NCI-H526 treated with DMSO at 0.1 percent for 48 hours (cell line): ENCODE results near the gene GRAP2.
"Not testable (repeated sequence)": the region's sequence is repeated elsewhere in the genome, so short reads cannot be mapped to it uniquely, and the experiment has no call there.

ENCODE experiments used
- DNase-seq: peaks from one replicate; lab custom pipeline; 2025; lab: John Stamatoyannopoulos, UW

The GRAP2 gene

DNA sequence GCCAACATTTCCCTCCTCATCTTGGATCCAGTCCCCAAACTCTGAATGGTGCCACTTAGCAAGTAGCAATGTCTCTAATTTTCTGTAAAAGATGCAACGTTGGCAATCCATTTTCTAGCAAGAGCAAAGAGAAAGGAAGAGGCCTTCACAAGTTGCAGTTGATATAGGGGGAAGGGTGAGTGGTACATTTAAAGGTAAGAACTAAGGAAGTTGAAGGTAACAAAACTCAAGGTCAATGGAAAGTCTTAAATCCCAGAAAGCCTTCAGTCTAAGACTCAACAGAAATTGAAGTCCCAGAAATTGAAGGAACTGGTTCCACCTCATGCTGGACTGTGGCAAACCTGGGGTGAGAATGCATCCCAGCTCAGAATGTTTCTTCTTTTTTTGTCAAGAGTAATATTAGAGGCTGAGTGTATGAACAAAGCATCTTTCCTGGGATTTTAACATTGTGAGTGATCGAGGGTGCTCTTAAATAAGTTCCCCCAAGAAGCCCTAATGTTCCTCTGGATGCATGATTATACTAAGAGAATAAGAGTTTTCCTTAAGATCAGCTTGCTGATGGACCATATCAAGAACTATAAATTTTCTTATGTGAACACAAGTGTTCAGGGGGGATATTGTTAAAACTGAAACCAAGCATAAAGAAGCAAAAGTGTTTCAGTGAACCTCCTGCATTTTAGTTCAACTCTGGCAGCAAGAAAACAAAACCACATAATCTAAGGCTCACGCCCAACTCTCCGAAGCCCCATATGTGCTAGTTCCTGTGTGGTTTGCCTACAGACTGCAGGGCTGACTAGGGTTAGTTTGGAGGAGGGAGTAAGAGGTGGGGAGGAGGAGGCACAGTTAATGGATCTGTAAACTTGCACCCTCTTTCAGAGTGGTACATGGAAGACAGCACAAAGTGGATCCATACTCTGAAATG lies at the start of gene GRAP2:
GRAP2 (plus strand) TSS at position 779 of the 922 bp plus-strand sequence. CDS start 46,023 bp downstream, outside the sequence.
- DNase-seq, result no peak

DNA sequence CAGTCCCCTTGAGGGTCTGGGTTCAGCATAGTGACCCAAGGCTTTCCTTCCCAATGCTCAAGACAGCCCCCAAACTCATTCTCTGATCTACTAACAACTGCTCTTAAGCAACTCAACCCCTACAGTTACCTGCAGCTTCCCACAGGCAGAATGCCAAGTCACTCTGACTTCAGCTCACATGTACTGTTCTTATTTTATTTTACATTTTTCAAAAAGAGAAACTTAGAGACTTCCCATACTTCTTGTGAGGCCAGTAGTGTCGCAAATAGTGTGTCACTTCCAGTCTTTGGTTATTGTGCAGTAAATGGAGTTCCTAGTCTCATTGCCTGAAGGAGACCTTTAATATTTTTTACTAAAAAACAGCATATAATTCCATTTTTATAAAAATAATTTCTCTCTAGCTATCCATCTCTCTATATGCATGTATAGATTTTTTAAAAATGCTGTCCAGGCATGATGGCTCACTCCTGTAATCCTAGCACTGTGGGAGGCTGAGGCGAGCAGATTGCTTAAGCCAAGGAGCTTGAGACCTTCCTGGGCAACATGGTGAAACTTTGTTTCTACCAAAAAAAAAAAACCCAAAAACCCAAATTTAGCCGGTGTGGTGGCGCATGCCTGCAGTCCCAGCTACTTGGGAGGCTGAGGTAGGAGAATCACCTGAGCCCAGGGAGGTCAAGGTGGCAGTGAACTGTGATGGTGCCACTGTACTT lies 49.1 kb upstream of the GRAP2 start:
- DNase-seq, result no peak

GRCh38 chr22:39852799-39853198 lies 48.1 kb upstream of the GRAP2 start:
- peak; percentile 0 for DNase-seq

GRCh38 chr22:39856588-39856987 lies 44.3 kb upstream of the GRAP2 start:
- DNase-seq, result no peak

DNA sequence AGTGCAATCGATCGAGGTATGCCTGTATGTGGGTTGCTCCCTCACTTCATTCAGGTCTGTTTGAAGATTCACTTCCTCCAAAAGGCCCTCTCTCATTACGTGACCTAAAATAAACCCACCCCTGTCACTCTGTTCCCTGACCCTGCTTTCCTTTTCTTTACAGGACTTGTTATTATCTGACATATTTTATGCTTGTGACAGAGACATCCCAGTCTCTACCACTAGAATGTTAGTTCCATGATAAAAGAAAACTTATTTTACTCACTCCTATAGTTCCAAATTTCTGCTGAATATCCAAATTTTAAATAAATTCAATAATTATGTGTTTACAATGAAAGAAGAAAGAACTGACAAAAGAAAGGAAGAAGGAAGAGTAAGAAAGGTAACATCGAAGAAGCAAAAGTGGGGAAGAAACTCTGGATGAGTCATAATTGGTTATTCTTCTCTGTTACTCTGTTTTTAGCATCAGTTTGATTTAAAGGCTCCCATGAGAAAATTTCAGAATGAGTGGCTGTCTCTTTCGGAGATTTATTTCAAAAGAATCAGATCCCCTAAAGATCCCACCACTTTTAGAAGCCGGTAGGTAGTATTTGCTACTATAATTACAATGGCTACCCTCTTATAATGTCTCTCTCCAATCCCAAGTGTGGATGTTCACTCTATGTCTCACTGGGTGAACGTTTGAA lies 40.8 kb upstream of the GRAP2 start:
- DNase-seq, result no peak

GRCh38 chr22:39868741-39869140 lies 32.1 kb upstream of the GRAP2 start:
- DNase-seq, result no peak

- DNase-seq, result not testable (repeated sequence)
Measured at GRCh38 chr22:39869797-39870196, 31.1 kb upstream of the GRAP2 start.

- DNase-seq, result no peak
Measured at GRCh38 chr22:39871008-39871798, 29.7 kb upstream of the GRAP2 start.

GRCh38 chr22:39872548-39872947 lies 28.3 kb upstream of the GRAP2 start:
- DNase-seq, result no peak

DNA sequence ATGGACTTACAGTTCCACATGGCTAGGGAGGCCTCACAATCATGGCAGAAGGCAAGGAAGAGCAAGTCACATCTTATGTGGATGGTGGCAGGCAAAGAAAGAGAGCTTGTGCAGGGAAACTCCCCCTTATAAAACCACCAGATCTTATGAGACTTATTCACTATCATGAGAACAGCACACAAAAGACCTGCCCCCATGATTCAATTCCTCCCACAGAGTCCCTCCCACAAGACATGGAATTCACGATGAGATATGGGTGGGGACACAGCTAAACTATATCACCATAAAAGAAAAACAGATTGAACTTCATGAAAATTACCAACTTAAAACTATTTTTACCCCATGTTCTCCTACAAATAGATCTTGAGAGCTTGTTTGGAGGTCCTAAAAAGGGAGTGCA lies 26.9 kb upstream of the GRAP2 start:
- DNase-seq, result no peak

DNA sequence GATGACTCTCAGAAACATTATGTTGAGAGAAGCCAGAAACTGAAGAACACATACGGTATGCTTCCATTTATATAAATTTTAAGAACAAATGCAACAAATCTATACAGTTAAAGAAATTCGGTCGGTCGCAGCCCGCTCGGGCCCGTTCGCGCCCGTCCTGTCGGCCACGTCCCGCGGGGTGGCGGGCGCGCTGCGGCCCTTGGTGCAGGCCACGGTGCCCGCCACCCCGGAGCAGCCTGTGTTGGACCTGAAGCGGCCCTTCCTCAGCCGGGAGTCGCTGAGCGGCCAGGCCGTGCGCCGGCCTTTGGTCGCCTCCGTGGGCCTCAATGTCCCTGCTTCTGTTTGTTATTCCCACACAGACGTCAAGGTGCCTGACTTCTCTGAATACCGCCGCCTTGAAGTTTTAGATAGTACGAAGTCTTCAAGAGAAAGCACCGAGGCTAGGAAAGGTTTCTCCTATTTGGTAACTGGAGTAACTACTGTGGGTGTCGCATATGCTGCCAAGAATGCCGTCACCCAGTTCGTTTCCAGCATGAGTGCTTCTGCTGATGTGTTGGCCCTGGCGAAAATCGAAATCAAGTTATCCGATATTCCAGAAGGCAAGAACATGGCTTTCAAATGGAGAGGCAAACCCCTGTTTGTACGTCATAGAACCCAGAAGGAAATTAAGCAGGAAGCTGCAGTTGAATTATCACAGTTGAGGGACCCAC lies 25.6 kb upstream of the GRAP2 start:
- not testable (repeated sequence) for DNase-seq

GRCh38 chr22:39877079-39877845 lies 23.6 kb upstream of the GRAP2 start:
- no peak for DNase-seq

- DNase-seq, result no peak
Measured at GRCh38 chr22:39880722-39881121, 20.2 kb upstream of the GRAP2 start.

- DNase-seq, result no peak
Measured at GRCh38 chr22:39883057-39883456, 17.8 kb upstream of the GRAP2 start.

GRCh38 chr22:39889924-39890323 lies 11.0 kb upstream of the GRAP2 start:
- DNase-seq, result not testable (repeated sequence)

DNA sequence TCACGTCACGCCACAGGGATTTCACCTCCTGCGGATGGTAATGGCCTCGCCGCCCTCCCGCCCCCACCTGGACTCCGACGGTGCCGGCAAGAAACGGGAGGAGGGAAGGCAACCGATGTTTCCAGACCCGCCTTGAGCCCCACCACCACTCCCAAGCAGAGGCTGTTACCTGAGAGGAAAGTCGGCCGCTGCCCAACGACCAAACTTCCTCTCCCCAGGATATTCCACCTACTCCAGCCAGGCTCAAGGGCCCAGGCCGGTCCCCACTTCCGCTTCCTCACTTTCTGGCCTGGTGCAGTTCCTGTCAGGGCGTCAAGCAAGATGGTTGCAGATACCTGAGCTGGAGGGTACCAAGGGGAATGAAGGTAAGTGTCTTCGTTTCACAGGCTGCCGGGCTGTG lies 7.4 kb upstream of the GRAP2 start, which contains the start of gene ENTHD1:
ENTHD1 (minus strand) TSS at position 235 of the 400 bp plus-strand sequence. CDS start 6,012 bp downstream, outside the sequence.
- no peak for DNase-seq

- DNase-seq, result no peak
Measured at GRCh38 chr22:39894554-39895092, 6.3 kb upstream of the GRAP2 start.

DNA sequence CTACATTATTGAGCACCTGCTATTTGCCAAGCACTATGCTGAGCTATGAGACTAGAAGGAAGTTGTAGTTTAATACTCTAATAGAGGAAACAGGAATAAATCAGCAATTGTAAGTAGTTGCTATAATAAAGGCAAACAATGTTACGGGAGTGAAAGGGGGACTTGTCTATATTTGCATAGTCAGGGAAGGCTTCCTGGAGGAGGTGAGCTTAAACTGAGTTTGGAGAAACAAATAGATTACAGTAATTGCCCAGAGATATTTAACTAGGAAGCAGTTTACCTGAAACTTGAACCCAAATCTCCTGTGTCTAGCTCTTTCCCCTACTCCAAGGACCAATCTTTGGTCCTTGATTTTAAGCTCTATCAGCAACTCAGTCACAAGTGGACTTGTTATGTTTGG lies 5.2 kb upstream of the GRAP2 start:
- no peak for DNase-seq

DNA sequence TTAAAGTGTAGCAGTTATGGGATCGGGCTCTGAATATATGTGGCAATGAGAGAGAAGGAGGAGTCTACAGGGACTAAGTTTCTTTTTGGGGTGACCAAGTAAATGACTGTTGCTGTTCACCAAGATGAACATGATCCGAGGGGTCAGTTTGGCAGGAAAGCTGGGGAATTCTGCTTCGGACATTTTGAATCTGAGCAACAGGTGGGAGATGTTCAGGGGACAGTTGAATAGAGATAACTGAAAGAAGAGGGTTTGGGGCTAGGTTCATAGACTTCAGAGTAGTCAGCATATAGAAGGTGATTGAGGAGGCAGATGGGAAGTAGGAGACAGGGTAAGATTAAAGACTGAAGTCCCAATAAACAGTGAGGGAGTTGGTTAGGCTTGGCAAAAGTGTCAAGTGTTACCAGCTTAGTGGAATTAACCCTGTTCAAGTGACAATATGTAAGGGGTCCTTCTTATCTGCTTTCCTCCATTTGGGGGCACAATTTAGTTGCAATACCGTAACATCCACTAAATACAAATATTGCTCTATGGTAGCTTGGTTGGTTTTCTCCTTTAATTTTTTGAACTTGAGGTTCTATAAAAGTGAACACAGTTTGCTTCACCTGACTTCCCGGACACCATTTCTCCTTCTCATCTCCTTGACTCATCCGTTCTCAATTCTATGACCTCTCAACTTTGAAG lies 4.4 kb upstream of the GRAP2 start:
- no peak for DNase-seq
